PC-3 (cell line): Measurements from ENCODE around the gene CACNA2D2.

ENCODE experiments used
- EZH2 ChIP-seq: fragments of 300-600 bp; sonication (generic); IDR thresholded peaks from one replicate; pipeline ENCODE4 v1.6.1; 2017; ENCODE audit warnings: antibody characterized with exemption, mild to moderate bottlenecking, low read length; ENCODE audit not compliant: unreplicated experiment
- EZH2phosphoT487 ChIP-seq: fragments of 300-600 bp; sonication (generic); IDR thresholded peaks from 2 replicates; pipeline ENCODE4 v1.6.1; 2018; ENCODE audit warnings: mild to moderate bottlenecking, antibody characterized with exemption, low read length, borderline replicate concordance
- TF ChIP-seq, protein P1 (sequence below): fragments of 300-600 bp; sonication (generic); conservative IDR thresholded peaks from 2 replicates; pipeline ENCODE4 v1.5.1; 2017; ENCODE audit warnings: antibody characterized with exemption, low read depth, mild to moderate bottlenecking, low read length

DNA sequence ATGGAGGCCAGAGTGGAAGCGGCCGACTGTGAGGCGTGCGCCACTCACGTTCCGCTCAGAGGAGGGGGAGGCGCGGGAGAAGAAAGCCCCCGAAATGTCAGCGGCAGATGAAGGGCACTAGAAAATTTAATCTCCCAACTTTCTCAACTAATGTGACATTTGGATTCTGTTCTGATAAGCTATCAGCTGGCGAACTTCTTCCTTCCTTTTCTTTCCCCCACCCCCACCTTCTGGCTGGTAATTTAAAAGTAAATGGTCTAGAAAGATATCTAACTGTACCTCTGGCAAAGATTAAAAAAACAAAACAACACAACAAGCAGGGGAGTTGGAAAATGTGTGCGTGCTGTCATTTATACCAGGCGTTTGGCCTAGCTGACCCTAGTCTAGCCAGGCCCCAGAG is 117.7 kb downstream of the CACNA2D2 start:
- TF ChIP-seq, protein P1, sequence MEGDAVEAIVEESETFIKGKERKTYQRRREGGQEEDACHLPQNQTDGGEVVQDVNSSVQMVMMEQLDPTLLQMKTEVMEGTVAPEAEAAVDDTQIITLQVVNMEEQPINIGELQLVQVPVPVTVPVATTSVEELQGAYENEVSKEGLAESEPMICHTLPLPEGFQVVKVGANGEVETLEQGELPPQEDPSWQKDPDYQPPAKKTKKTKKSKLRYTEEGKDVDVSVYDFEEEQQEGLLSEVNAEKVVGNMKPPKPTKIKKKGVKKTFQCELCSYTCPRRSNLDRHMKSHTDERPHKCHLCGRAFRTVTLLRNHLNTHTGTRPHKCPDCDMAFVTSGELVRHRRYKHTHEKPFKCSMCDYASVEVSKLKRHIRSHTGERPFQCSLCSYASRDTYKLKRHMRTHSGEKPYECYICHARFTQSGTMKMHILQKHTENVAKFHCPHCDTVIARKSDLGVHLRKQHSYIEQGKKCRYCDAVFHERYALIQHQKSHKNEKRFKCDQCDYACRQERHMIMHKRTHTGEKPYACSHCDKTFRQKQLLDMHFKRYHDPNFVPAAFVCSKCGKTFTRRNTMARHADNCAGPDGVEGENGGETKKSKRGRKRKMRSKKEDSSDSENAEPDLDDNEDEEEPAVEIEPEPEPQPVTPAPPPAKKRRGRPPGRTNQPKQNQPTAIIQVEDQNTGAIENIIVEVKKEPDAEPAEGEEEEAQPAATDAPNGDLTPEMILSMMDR = no peak
- TF ChIP-seq EZH2phosphoT487 (no peak), EZH2 (no peak)
